ENCODE data around the gene GRIP2. TPM values are rescaled to one million over a fixed set of nuclear protein-coding genes. Genes with fewer than 3 reads are reported as not detected.

Gene GRIP2
- total RNA-seq, 8 experiments from 2014 or later: 3.1 to 25.1 (median 4.6) TPM

DNA sequence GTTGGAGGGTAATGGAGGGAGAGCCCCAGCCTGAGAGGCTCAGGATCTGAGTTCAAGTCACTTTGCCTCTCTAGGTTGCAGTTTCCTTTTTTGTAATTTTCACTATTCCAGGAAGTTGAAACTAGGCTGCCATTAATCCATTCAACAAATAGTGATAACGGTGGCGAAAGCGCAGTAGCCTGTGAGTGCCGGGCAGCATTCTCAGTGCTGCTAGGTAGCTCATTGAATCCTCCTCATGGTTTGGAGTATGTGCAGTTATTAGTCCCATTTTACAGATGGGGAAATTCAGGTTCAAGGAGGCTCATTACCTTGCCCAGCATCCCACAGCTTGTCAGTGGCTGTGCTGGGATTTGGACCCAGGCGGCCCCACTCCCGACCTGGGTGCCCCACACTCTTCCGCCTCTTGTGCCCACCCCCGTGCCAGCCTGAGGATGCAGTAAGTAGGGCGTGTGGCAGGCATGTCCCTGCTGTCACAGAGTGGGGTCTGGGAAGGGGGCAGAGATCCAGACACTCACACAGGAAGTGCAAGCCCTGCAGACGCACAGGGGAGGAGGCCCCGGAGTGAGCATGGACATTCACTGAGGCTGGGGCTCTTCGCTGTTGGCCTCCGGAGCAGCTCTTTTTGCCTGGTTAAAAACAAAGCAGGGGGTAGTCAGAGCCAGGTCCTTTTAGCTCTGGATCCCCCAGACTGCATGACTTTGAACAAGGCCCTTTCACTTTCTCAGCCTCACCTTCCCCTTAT lies 79.0 kb downstream of the GRIP2 start:
- in situ Hi-C loops (cut with MboI; ENCODE audit: low pct_unique_long_range_greater_than_20kb in 2 of 9, low sequenced_read_pairs in 9 of 9, unreplicated experiment in 9 of 9): loop anchor here (10.0 to 25.0 kb wide), 5 partner anchors 196 to 574 kb away; partner anchors contain the start of gene WNT7A (in 1 of the 9)
- Histone ChIP-seq H3K4me1 (replicated peaks in 1 of 2) (peaks cover 0 to 7% of the 10 kb centered on the region in 2 donors), H3K4me3 (no peak overlapping the region), H3K27ac (no peak overlapping the region)
- WGBS, 10 experiments: 70 to 100% (median 94%) methylated on average over 1 to 6 of the region's 13 CpGs; no CpG with 5 or more reads in 3 of the 10 experiments
- peak in 4 of 8 experiments; percentile 5 to 21 (median 15) for ATAC-seq (replicated peaks in 6 of 8)

- ATAC-seq (replicated peaks in 6 of 8): peak in 2 of 8 experiments; percentile 54 to 62
- 38 to 100% (median 80%) methylated on average over 1 to 7 of the region's 9 CpGs; no CpG with 5 or more reads in 4 of the 10 experiments for WGBS, 10 experiments
- Histone ChIP-seq H3K27ac (no peak overlapping the region), H3K4me3 (no peak overlapping the region), H3K4me1 (replicated peaks in 1 of 2) (peaks cover 0 to 7% of the 10 kb centered on the region in 2 donors)
- in situ Hi-C loops (cut with MboI; ENCODE audit: low pct_unique_long_range_greater_than_20kb in 2 of 9, low sequenced_read_pairs in 9 of 9, unreplicated experiment in 9 of 9): loop anchor here (10.0 to 25.0 kb wide), 5 partner anchors 196 to 573 kb away; partner anchors contain the start of gene WNT7A (in 1 of the 9)
Observed at GRCh38 chr3:14460342-14461005, 79.7 kb downstream of the GRIP2 start.

DNA sequence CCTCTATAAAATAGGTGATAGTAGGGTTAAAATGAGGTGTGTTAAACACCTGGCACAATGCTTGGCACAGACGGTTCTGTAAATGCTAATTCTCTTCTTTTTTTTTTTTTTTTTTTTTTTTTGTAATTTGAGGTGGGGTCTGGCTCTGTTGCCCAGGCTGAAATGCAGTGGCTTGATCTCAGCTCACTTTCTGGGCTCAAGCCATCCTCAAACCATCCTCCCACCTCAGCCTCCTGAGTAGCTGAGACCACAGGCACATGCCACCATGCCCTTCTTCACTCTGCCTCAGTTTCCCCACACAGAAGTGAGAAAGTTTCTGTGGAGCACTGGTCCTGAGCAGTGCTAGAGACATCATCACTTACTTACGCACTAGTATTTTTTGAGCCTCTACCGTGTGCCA lies 80.4 kb downstream of the GRIP2 start:
- no peak overlapping the region for H3K27ac ChIP-seq
- in situ Hi-C loops (cut with MboI; ENCODE audit: low pct_unique_long_range_greater_than_20kb in 2 of 9, low sequenced_read_pairs in 9 of 9, unreplicated experiment in 9 of 9): loop anchor here (10.0 to 25.0 kb wide), 5 partner anchors 195 to 572 kb away; partner anchors contain the start of gene WNT7A (in 1 of the 9)
- 0 to 100% (median 79%) methylated on average over 1 to 3 of the region's 3 CpGs; no CpG with 5 or more reads in 2 of the 10 experiments for WGBS, 10 experiments

DNA sequence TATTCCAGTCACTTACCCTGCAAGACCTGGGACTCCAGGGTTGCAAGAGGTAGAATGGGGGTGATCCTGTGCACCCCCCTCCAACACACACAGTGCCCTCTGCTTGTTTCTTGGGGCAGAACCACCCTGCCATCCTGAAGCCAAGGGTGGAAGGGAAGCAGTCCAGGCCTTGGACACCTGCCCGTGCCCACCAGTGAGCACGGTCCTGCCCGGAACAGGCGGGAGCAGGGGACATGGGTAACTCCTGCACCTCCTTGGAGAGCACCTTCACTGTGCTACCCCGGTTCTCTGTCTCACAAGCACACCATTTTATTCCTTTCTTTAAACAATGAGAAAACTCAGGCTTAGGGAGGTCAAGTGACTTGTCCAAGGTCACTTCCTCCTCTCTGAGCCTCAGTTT lies 80.8 kb downstream of the GRIP2 start:
- ATAC-seq (replicated peaks in 6 of 8): no peak
- in situ Hi-C loops (cut with MboI; ENCODE audit: low pct_unique_long_range_greater_than_20kb in 2 of 9, low sequenced_read_pairs in 9 of 9, unreplicated experiment in 9 of 9): loop anchor here in 3 of 9 experiments (25.0 kb wide), 2 partner anchors 197 to 572 kb away; partner anchors contain the start of gene WNT7A (in 1 of the 3)
- no peak overlapping the region for H3K27ac ChIP-seq
- peaks cover 0 to 8% of the 10 kb centered on the region in 2 donors for H3K4me1 ChIP-seq (replicated peaks in 1 of 2)
- WGBS, 10 experiments: 80 to 100% (median 94%) methylated on average over 1 to 5 of the region's 5 CpGs; no CpG with 5 or more reads in 7 of the 10 experiments
- H3K4me3 ChIP-seq: no peak overlapping the region

More for the DNA sequence above, 80.4 kb downstream of the GRIP2 start:
- H3K4me3 ChIP-seq: no peak overlapping the region
- peaks cover 0 to 7% of the 10 kb centered on the region in 2 donors for H3K4me1 ChIP-seq (replicated peaks in 1 of 2)
- ATAC-seq (replicated peaks in 6 of 8): no peak

- in situ Hi-C loops (cut with MboI; ENCODE audit: low pct_unique_long_range_greater_than_20kb in 2 of 9, low sequenced_read_pairs in 9 of 9, unreplicated experiment in 9 of 9): loop anchor here in 3 of 9 experiments (25.0 kb wide), 2 partner anchors 196 to 571 kb away; partner anchors contain the start of gene WNT7A (in 1 of the 3)
- no peak overlapping the region for H3K27ac ChIP-seq
- 50 to 100% (median 83%) methylated on average over 1 to 9 of the region's 11 CpGs; no CpG with 5 or more reads in 1 of the 10 experiments for WGBS, 10 experiments
- H3K4me3 ChIP-seq: no peak overlapping the region
- H3K4me1 ChIP-seq (replicated peaks in 1 of 2): peaks cover 0 to 15% of the 10 kb centered on the region in 2 donors
- ATAC-seq (replicated peaks in 6 of 8): no peak
Observed at GRCh38 chr3:14458434-14459275, 81.5 kb downstream of the GRIP2 start.

- in situ Hi-C loops (cut with MboI; ENCODE audit: low pct_unique_long_range_greater_than_20kb in 2 of 9, low sequenced_read_pairs in 9 of 9, unreplicated experiment in 9 of 9): loop anchor here in 3 of 9 experiments (25.0 kb wide), 2 partner anchors 196 to 571 kb away; partner anchors contain the start of gene WNT7A (in 1 of the 3)
- ATAC-seq (replicated peaks in 6 of 8): peak in 5 of 8 experiments; percentile 19 to 58 (median 43)
- WGBS, 10 experiments: 31 to 100% (median 55%) methylated on average over 1 to 8 of the region's 9 CpGs; no CpG with 5 or more reads in 3 of the 10 experiments
- Histone ChIP-seq H3K27ac (no peak overlapping the region), H3K4me3 (no peak overlapping the region), H3K4me1 (replicated peaks in 1 of 2) (peaks cover 4 to 15% of the 10 kb centered on the region in 2 donors)
Observed at GRCh38 chr3:14457999-14458398, 82.1 kb downstream of the GRIP2 start.

GRCh38 chr3:14457481-14457880 lies 82.7 kb downstream of the GRIP2 start:
- WGBS, 10 experiments: 82 to 100% (median 100%) methylated on average over 1 to 5 of the region's 5 CpGs; no CpG with 5 or more reads in 3 of the 10 experiments
- in situ Hi-C loops (cut with MboI; ENCODE audit: low pct_unique_long_range_greater_than_20kb in 2 of 9, low sequenced_read_pairs in 9 of 9, unreplicated experiment in 9 of 9): loop anchor here in 3 of 9 experiments (25.0 kb wide), 2 partner anchors 195 to 570 kb away; partner anchors contain the start of gene WNT7A (in 1 of the 3)

DNA sequence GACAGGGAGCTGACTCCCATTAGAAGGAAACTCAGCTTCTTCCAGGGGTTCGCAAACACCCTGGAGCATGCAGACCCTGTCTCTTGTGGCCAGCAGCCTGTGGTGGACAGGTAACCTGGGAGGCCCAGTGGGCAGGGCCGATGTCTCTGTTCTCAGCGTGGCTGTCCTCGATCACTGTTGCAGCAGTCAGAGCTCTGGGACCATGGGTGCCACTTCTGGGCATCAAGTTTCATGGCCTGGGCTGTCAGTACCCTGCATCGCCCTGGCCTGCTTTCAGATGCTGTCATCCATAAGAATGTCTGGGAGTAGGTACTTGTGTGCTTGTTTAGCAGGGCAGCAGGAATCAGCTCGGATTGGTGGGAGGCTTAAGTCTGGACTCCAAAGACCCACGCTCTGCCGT lies 83.3 kb downstream of the GRIP2 start:
- 89 to 100% (median 93%) methylated on average over 2 to 6 of the region's 8 CpGs; no CpG with 5 or more reads in 5 of the 10 experiments for WGBS, 10 experiments
- in situ Hi-C loops (cut with MboI; ENCODE audit: low pct_unique_long_range_greater_than_20kb in 2 of 9, low sequenced_read_pairs in 9 of 9, unreplicated experiment in 9 of 9): loop anchor here in 3 of 9 experiments (25.0 kb wide), 2 partner anchors 194 to 569 kb away; partner anchors contain the start of gene WNT7A (in 1 of the 3)
- ATAC-seq (replicated peaks in 6 of 8): no peak
- no peak overlapping the region for H3K4me3 ChIP-seq
- no peak overlapping the region for H3K27ac ChIP-seq
- H3K4me1 ChIP-seq (replicated peaks in 1 of 2): peaks cover 16 to 26% of the 10 kb centered on the region in 2 donors

More at GRCh38 chr3:14457481-14457880, 82.7 kb downstream of the GRIP2 start:
- Histone ChIP-seq H3K27ac (no peak overlapping the region), H3K4me1 (replicated peaks in 1 of 2) (peaks cover 10 to 19% of the 10 kb centered on the region in 2 donors), H3K4me3 (no peak overlapping the region)
- no peak for ATAC-seq (replicated peaks in 6 of 8)

GRCh38 chr3:14455571-14456317 lies 84.4 kb downstream of the GRIP2 start:
- Histone ChIP-seq H3K4me1 (replicated peaks in 1 of 2) (peaks cover 18 to 28% of the 10 kb centered on the region in 2 donors), H3K27ac (no peak overlapping the region), H3K4me3 (no peak overlapping the region)
- in situ Hi-C loops (cut with MboI; ENCODE audit: low pct_unique_long_range_greater_than_20kb in 2 of 9, low sequenced_read_pairs in 9 of 9, unreplicated experiment in 9 of 9): loop anchor here in 3 of 9 experiments (25.0 kb wide), 2 partner anchors 193 to 568 kb away; partner anchors contain the start of gene WNT7A (in 1 of the 3)
- 80 to 100% (median 100%) methylated on average over 1 to 4 of the region's 6 CpGs; no CpG with 5 or more reads in 2 of the 10 experiments for WGBS, 10 experiments
- no peak for ATAC-seq (replicated peaks in 6 of 8)

DNA sequence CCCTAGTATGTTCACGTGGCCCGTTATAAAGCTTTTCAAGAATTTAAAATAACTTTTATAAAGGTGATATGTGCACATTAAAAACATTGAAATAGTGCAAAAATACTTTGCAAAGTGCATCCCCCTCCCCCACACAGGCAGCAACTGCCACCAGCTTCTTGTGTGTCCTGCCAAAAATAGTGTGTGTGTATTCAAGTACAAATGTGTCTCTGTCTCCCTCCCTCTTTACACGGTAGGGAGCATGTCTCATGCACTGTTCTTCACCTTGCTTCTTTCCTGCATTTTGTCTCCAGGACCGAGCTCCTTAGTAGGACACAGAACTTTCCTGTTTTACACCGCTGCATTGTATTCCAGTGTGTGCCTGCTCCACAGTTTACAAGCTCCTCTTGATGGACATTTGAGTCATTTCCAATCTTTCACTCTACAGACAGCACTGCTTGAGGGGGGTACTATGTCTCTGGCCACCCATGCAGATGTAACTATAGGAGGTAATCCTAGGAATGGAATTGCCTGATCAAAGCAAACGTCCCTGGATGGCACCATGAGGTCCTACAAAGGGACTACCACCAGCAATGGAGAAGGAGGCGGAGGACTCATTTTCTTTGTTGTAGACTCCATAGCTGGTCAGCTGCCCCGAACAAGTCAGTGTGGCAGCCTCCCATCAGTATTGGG lies 85.4 kb downstream of the GRIP2 start:
- Histone ChIP-seq H3K4me1 (replicated peaks in 1 of 2) (peaks cover 18 to 28% of the 10 kb centered on the region in 2 donors), H3K27ac (no peak overlapping the region), H3K4me3 (no peak overlapping the region)
- ATAC-seq (replicated peaks in 6 of 8): no peak
- in situ Hi-C loops (cut with MboI; ENCODE audit: low pct_unique_long_range_greater_than_20kb in 2 of 9, low sequenced_read_pairs in 9 of 9, unreplicated experiment in 9 of 9): loop anchor here in 3 of 9 experiments (25.0 kb wide), 2 partner anchors 192 to 567 kb away; partner anchors contain the start of gene WNT7A (in 1 of the 3)
- 24 to 100% (median 78%) methylated on average over 2 to 7 of the region's 8 CpGs; no CpG with 5 or more reads in 1 of the 10 experiments for WGBS, 10 experiments
